ENCODE results near the gene KRT79.

Gene KRT79

DNA sequence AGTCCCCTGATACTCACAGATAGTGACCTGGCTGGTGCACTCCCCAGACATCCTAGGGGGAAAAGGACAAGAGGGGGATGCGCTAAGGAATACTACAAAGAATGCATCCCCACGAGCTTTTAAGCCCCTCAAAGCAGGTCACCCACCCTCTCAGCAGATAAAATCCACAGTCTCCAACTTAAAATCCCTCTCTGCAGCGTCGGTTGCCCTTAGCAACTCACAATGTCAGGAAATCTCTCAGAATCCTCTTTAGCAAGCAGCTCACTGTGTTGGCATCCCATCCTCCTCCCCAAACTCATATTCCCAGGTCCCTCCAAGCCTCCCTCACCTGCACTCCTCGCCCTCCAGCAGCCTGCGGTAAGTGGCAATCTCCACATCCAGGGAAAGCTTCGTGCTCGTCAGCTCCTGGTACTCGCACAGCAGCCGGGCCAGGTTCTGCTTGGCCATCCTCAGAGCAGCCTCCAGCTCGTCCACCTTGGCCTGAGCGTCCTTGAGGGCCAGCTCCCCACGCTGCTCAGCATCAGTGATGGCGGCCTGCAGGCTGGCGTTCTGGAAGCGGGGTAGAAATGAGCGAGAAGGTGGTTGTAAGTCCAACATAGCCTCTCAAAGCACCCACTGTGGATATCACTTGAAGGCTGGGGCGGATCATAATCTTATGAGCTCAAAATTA is 5.5 kb upstream of the KRT79 start:
- TF ChIP-seq, protein P1, sequence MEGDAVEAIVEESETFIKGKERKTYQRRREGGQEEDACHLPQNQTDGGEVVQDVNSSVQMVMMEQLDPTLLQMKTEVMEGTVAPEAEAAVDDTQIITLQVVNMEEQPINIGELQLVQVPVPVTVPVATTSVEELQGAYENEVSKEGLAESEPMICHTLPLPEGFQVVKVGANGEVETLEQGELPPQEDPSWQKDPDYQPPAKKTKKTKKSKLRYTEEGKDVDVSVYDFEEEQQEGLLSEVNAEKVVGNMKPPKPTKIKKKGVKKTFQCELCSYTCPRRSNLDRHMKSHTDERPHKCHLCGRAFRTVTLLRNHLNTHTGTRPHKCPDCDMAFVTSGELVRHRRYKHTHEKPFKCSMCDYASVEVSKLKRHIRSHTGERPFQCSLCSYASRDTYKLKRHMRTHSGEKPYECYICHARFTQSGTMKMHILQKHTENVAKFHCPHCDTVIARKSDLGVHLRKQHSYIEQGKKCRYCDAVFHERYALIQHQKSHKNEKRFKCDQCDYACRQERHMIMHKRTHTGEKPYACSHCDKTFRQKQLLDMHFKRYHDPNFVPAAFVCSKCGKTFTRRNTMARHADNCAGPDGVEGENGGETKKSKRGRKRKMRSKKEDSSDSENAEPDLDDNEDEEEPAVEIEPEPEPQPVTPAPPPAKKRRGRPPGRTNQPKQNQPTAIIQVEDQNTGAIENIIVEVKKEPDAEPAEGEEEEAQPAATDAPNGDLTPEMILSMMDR (IDR thresholded peaks at IDR 0.05; ENCODE audit: insufficient read depth, low read length): no peak
- TF ChIP-seq GABPA (IDR thresholded peaks at IDR 0.05; ENCODE audit: low read depth) (no peak), POLR2AphosphoS5 (IDR thresholded peaks at IDR 0.05; ENCODE audit: low read depth) (no peak), SPI1 (IDR thresholded peaks at IDR 0.05; ENCODE audit: borderline replicate concordance, low read depth) (no peak)
- TF ChIP-seq, protein P2, sequence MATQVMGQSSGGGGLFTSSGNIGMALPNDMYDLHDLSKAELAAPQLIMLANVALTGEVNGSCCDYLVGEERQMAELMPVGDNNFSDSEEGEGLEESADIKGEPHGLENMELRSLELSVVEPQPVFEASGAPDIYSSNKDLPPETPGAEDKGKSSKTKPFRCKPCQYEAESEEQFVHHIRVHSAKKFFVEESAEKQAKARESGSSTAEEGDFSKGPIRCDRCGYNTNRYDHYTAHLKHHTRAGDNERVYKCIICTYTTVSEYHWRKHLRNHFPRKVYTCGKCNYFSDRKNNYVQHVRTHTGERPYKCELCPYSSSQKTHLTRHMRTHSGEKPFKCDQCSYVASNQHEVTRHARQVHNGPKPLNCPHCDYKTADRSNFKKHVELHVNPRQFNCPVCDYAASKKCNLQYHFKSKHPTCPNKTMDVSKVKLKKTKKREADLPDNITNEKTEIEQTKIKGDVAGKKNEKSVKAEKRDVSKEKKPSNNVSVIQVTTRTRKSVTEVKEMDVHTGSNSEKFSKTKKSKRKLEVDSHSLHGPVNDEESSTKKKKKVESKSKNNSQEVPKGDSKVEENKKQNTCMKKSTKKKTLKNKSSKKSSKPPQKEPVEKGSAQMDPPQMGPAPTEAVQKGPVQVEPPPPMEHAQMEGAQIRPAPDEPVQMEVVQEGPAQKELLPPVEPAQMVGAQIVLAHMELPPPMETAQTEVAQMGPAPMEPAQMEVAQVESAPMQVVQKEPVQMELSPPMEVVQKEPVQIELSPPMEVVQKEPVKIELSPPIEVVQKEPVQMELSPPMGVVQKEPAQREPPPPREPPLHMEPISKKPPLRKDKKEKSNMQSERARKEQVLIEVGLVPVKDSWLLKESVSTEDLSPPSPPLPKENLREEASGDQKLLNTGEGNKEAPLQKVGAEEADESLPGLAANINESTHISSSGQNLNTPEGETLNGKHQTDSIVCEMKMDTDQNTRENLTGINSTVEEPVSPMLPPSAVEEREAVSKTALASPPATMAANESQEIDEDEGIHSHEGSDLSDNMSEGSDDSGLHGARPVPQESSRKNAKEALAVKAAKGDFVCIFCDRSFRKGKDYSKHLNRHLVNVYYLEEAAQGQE (IDR thresholded peaks at IDR 0.05; ENCODE audit: insufficient replicate concordance, low read depth): no peak
- no peak for DNase-seq (ENCODE audit: low read depth in 1 of 2, low spot score in 1 of 2)
- H3K27ac ChIP-seq (replicated peaks): no peak overlapping the region
- H3K27me3 ChIP-seq (ENCODE audit: insufficient read depth, poor library complexity, severe bottlenecking): peaks cover 2% of the 10 kb centered on the region
- H3K4me3 ChIP-seq (replicated peaks; ENCODE audit: insufficient read depth, low read length): no peak overlapping the region

DNA sequence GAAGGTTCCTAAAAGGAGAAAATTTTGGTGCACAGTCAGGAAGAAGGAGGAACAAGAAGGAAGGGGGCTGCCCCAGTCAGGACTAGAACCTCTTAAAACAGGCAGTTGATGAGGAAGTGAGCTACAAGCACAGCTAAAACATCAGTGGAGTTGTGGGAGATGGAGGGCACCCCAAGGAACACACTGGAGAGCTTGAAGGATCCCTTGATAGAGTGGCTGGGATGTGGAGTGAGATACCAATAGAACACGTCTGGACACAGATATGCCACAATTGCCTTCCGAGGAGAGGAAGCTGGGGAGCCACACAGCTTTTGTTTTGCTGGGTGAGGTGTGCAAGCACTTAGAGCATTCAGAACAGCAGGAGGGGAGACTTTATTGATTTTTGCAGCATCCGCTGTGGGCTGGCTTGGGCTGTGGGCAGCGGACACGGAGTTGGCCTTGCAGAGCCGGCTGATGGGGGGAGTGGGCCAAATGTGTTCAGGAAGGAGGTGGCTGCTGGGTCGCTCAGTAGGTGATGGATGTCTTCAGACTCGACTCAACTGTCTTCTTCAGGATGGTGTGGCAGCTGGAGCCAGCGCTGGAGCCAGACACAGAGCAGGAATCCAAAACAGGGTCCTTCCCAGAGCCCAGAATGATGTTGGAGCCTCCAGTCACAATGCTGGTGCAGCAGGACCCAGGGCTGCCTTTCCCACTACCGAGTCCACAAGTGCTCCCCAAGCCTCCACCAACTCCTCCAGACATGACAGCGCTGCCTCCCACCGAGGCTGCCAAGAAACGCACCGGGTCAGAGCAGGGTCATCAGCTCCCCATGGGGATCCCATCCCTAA is 4.7 kb upstream of the KRT79 start:
- Histone ChIP-seq H3K27ac (replicated peaks) (no peak overlapping the region), H3K27me3 (ENCODE audit: insufficient read depth, poor library complexity, severe bottlenecking) (peaks cover 2% of the 10 kb centered on the region), H3K4me3 (replicated peaks; ENCODE audit: insufficient read depth, low read length) (no peak overlapping the region)
- TF ChIP-seq, protein P1 (IDR thresholded peaks at IDR 0.05; ENCODE audit: insufficient read depth, low read length): no peak
- TF ChIP-seq, protein P2 (IDR thresholded peaks at IDR 0.05; ENCODE audit: insufficient replicate concordance, low read depth): no peak
- TF ChIP-seq SPI1 (IDR thresholded peaks at IDR 0.05; ENCODE audit: borderline replicate concordance, low read depth) (no peak), POLR2AphosphoS5 (IDR thresholded peaks at IDR 0.05; ENCODE audit: low read depth) (no peak), GABPA (IDR thresholded peaks at IDR 0.05; ENCODE audit: low read depth) (no peak)
- no peak for DNase-seq (ENCODE audit: low read depth in 1 of 2, low spot score in 1 of 2)

DNA sequence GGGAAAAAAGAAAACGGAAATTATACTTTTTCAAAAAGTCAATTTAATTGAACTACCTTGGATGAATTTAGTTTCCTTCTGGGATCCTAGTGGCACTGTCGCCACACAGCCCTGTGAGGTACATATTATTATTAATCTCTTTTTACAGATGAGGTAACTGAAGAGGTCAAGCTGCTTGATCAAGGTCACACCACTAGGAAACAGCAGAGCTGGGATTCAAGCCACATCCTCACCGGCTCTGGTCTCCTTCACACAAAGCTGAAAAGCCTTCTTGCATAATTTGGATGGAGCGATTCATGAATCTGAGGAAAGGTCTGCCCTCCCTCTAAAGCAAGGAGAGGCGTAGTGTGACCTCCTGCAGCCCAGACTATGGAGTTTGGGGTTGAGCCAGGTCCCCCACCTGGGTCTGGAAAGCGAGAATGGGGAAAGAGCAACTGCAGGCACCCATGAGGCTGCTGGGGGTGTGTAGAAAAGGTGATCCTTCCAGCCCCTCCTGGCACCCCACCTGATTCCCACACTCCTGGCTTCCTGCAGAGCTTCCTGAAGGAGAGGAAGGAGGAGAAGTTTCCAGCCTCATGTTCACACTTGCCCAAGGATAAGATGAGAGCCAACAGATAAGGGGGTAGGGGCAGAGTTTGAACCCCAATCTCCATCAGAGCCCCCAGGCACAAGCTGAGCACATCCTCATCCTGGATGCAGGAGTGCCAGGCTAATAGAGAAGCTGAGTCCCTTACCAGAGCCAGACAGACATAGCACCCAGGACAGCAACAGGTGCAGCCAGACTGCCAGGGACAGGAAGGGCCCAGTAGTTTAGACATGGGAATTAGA is 3.9 kb upstream of the KRT79 start:
- Histone ChIP-seq H3K27me3 (ENCODE audit: insufficient read depth, poor library complexity, severe bottlenecking) (peaks cover 2% of the 10 kb centered on the region), H3K4me3 (replicated peaks; ENCODE audit: insufficient read depth, low read length) (no peak overlapping the region), H3K27ac (replicated peaks) (no peak overlapping the region)
- no peak for DNase-seq (ENCODE audit: low read depth in 1 of 2, low spot score in 1 of 2)
- TF ChIP-seq POLR2AphosphoS5 (IDR thresholded peaks at IDR 0.05; ENCODE audit: low read depth): no peak
- no peak for TF ChIP-seq SPI1 (IDR thresholded peaks at IDR 0.05; ENCODE audit: borderline replicate concordance, low read depth)
- TF ChIP-seq, protein P2 (IDR thresholded peaks at IDR 0.05; ENCODE audit: insufficient replicate concordance, low read depth): no peak
- no peak for TF ChIP-seq GABPA (IDR thresholded peaks at IDR 0.05; ENCODE audit: low read depth)
- TF ChIP-seq, protein P1 (IDR thresholded peaks at IDR 0.05; ENCODE audit: insufficient read depth, low read length): no peak
